ENCODE results near the gene ICA1. TPM values are rescaled to one million over a fixed set of nuclear protein-coding genes. Genes with fewer than 3 reads are reported as not detected.

Gene ICA1
- total and polyA plus RNA-seq, 2 of the 13 experiments (the other 11 are each of a cell fraction or from before 2014, with no cell fraction given), result 0.29 TPM; not detected in 1

DNA sequence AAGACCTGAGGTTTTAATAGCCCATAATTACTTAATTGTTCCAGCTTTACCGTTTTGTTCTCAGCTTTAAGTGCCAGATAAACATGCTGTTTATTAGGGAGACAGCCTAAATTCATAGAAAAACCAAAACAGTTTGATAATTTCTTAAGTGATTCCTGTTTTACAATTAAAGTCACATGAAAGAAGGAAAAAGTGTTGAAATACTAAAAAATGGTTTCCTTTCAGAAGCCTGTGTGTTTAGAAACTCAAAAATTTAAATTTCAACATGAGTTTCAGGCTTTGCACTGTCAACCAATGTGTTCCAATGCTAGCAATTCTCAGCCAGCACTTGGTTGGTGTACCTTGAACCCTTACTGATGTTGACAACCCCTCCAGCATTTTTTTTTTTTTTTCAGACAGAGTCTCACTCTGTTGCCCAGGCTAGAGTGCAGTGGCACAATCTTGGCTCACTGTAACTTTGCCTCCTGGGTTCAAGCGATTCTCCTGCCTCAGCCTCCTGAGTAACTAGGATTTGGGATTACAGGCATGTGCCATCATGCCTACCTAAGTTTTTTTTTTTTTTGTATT, 135.3 kb downstream of the ICA1 start (continued):
- TF ChIP-seq ZNF121 (CRISPR knock-in tag; IDR thresholded peaks at IDR 0.05) (peak; percentile 98), RCOR2 (CRISPR knock-in tag; IDR thresholded peaks at IDR 0.05) (peak; percentile 35; the same call in 1 of the 2 replicates), FOXA1 (IDR thresholded peaks at IDR 0.05) (no peak), FOXA1 (CRISPR knock-in tag; IDR thresholded peaks at IDR 0.05) (0 out of 2 replicates have a peak, but pooled peaks have one; percentile 8), FOXO1 (CRISPR knock-in tag; IDR thresholded peaks at IDR 0.05) (0 out of 2 replicates have a peak, but pooled peaks have one; percentile 32), TBP (CRISPR knock-in tag; IDR thresholded peaks at IDR 0.05) (no peak), FOXA3 (CRISPR knock-in tag; IDR thresholded peaks at IDR 0.05) (peak; percentile 28; the same call in 1 of the 2 replicates)
- TF ChIP-seq, protein P1, sequence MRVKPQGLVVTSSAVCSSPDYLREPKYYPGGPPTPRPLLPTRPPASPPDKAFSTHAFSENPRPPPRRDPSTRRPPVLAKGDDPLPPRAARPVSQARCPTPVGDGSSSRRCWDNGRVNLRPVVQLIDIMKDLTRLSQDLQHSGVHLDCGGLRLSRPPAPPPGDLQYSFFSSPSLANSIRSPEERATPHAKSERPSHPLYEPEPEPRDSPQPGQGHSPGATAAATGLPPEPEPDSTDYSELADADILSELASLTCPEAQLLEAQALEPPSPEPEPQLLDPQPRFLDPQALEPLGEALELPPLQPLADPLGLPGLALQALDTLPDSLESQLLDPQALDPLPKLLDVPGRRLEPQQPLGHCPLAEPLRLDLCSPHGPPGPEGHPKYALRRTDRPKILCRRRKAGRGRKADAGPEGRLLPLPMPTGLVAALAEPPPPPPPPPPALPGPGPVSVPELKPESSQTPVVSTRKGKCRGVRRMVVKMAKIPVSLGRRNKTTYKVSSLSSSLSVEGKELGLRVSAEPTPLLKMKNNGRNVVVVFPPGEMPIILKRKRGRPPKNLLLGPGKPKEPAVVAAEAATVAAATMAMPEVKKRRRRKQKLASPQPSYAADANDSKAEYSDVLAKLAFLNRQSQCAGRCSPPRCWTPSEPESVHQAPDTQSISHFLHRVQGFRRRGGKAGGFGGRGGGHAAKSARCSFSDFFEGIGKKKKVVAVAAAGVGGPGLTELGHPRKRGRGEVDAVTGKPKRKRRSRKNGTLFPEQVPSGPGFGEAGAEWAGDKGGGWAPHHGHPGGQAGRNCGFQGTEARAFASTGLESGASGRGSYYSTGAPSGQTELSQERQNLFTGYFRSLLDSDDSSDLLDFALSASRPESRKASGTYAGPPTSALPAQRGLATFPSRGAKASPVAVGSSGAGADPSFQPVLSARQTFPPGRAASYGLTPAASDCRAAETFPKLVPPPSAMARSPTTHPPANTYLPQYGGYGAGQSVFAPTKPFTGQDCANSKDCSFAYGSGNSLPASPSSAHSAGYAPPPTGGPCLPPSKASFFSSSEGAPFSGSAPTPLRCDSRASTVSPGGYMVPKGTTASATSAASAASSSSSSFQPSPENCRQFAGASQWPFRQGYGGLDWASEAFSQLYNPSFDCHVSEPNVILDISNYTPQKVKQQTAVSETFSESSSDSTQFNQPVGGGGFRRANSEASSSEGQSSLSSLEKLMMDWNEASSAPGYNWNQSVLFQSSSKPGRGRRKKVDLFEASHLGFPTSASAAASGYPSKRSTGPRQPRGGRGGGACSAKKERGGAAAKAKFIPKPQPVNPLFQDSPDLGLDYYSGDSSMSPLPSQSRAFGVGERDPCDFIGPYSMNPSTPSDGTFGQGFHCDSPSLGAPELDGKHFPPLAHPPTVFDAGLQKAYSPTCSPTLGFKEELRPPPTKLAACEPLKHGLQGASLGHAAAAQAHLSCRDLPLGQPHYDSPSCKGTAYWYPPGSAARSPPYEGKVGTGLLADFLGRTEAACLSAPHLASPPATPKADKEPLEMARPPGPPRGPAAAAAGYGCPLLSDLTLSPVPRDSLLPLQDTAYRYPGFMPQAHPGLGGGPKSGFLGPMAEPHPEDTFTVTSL (CRISPR knock-in tag; IDR thresholded peaks at IDR 0.05; ENCODE audit: borderline replicate concordance), result peak; percentile 30; the same call in 1 of the 2 replicates
- TF ChIP-seq, protein P2, sequence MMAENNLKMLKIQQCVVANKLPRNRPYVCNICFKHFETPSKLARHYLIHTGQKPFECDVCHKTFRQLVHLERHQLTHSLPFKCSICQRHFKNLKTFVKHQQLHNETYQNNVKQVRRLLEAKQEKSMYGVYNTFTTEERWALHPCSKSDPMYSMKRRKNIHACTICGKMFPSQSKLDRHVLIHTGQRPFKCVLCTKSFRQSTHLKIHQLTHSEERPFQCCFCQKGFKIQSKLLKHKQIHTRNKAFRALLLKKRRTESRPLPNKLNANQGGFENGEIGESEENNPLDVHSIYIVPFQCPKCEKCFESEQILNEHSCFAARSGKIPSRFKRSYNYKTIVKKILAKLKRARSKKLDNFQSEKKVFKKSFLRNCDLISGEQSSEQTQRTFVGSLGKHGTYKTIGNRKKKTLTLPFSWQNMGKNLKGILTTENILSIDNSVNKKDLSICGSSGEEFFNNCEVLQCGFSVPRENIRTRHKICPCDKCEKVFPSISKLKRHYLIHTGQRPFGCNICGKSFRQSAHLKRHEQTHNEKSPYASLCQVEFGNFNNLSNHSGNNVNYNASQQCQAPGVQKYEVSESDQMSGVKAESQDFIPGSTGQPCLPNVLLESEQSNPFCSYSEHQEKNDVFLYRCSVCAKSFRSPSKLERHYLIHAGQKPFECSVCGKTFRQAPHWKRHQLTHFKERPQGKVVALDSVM (CRISPR knock-in tag; IDR thresholded peaks at IDR 0.05), result 0 out of 2 replicates have a peak, but pooled peaks have one; percentile 49
